Tibial nerve (tissue), 4 donors: Measurements from ENCODE around the gene MRTFA. TPM values are rescaled to one million over a fixed set of nuclear protein-coding genes. Genes with fewer than 3 reads are reported as not detected.

Experiments
- DNase-seq, 2 donors: peaks; one replicate each; pipeline ENCODE4 v3.0.0-alpha.2; 2019; ENCODE audit warnings: low spot score in 2 of 2
- H3K27ac ChIP-seq, 4 donors: fragments of 200-600 bp; sonication (generic) in 3 of 4; one replicate each; pipeline ENCODE4 v1.5.1; 2017 to 2019; ENCODE audit warnings: mild to moderate bottlenecking in 1 of 4
- H3K27me3 ChIP-seq, 2 donors: fragments of 200-600 bp; sonication (generic) in 1 of 2; one replicate each; pipeline versions ENCODE4 v1.5.1 to v1.6.0; 2017 to 2019
- H3K36me3 ChIP-seq, 3 donors: fragments of 200-600 bp; sonication (generic); one replicate each; pipeline ENCODE4 v1.5.1; 2018 to 2019
- H3K4me1 ChIP-seq, 4 donors: fragments of 200-600 bp; sonication (generic) in 3 of 4; one replicate each; pipeline ENCODE4 v1.5.1; 2017 to 2019
- H3K4me3 ChIP-seq, 4 donors: fragments of 200-600 bp; sonication (generic) in 3 of 4; one replicate each; pipeline ENCODE4 v1.5.1; 2017 to 2019; ENCODE audit warnings: mild to moderate bottlenecking in 1 of 4, moderate library complexity in 1 of 4
- H3K9me3 ChIP-seq, 4 donors: fragments of 200-600 bp; sonication (generic) in 3 of 4; one replicate each; pipeline ENCODE4 v1.5.1; 2017 to 2019
- EP300 ChIP-seq, 2 donors: sonication (generic); formaldehyde crosslinking; IDR thresholded peaks; one replicate each; pipeline ENCODE4 v1.6.1; 2017; ENCODE audit warnings: antibody characterized with exemption in 2 of 2, mild to moderate bottlenecking in 1 of 2
- POLR2A ChIP-seq, 2 donors: fragments of 450-650 bp; IDR thresholded peaks; one replicate each; pipeline ENCODE4 v1.6.1; 2017; ENCODE audit warnings: antibody characterized with exemption in 2 of 2, mild to moderate bottlenecking in 2 of 2, moderate library complexity in 2 of 2
- WGBS, 2 donors: methylation state at CpG; one replicate each; pipeline ENCODE4 v1.1.5; 2018; 5-methylcytosine and 5-hydroxymethylcytosine counted together
- total RNA-seq, 4 donors: library from RNA; depleted of rRNA; stranded (reverse); fragments of >200 nt; gene quantifications; one replicate each; pipeline ENCODE4 v1.1.0, GENCODE V29; 2016
- TF ChIP-seq, protein P1 (sequence below), 5 experiments: fragments of 200-600 bp in 3 of 5; fragments of 450-650 bp in 2 of 5; sonication (generic) in 3 of 5; IDR thresholded peaks; one replicate each; pipeline ENCODE4 v1.5.1; 2016 to 2019; ENCODE audit warnings: antibody characterized with exemption in 5 of 5, mild to moderate bottlenecking in 3 of 5, moderate library complexity in 2 of 5

The MRTFA gene
- total RNA-seq, 4 donors from 2014 or later = 69.7 to 119 (median 104) TPM

GRCh38 chr22:40613067-40613466, 23.5 kb downstream of the MRTFA start:
- DNase-seq = no peak
- TF ChIP-seq, protein P1, sequence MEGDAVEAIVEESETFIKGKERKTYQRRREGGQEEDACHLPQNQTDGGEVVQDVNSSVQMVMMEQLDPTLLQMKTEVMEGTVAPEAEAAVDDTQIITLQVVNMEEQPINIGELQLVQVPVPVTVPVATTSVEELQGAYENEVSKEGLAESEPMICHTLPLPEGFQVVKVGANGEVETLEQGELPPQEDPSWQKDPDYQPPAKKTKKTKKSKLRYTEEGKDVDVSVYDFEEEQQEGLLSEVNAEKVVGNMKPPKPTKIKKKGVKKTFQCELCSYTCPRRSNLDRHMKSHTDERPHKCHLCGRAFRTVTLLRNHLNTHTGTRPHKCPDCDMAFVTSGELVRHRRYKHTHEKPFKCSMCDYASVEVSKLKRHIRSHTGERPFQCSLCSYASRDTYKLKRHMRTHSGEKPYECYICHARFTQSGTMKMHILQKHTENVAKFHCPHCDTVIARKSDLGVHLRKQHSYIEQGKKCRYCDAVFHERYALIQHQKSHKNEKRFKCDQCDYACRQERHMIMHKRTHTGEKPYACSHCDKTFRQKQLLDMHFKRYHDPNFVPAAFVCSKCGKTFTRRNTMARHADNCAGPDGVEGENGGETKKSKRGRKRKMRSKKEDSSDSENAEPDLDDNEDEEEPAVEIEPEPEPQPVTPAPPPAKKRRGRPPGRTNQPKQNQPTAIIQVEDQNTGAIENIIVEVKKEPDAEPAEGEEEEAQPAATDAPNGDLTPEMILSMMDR (IDR thresholded peaks at IDR 0.05) = no peak
- TF ChIP-seq POLR2A (IDR thresholded peaks at IDR 0.05) = no peak
- TF ChIP-seq EP300 (IDR thresholded peaks at IDR 0.05) = no peak
- Histone ChIP-seq H3K4me3 (no peak overlapping the region), H3K36me3 (no peaks in the 10 kb centered on the region), H3K27ac (no peak overlapping the region), H3K9me3 (no peaks in the 10 kb centered on the region), H3K4me1 (peaks cover 0 to 28% (median 2%) of the 10 kb centered on the region in 4 donors), H3K27me3 (no peaks in the 10 kb centered on the region)

DNA sequence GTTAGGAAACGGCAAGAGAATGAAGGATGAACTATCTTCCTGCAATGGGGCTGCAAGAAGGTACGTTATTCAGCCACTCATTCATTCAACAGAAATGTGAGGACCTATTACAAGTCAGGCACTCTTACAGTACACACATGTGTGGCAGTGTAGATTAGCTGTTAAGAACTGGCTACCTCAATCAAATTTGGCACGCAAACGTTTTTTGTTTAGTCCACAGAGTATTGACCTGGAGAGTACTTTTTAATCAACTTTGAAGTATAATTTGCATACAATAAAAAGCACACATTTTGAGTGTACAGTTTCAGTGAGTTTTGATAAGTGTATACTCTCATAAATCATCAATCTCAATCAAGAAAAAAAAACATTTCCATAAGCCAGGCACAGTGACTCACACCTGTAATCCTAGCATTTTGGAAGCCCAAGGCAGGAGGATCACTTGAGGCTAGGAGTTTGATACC, 24.2 kb downstream of the MRTFA start:
- H3K4me1 ChIP-seq = peaks cover 0 to 30% (median 2%) of the 10 kb centered on the region in 4 donors
- TF ChIP-seq, protein P1 (IDR thresholded peaks at IDR 0.05) = no peak
- TF ChIP-seq POLR2A (IDR thresholded peaks at IDR 0.05) (no peak), EP300 (IDR thresholded peaks at IDR 0.05) (no peak)
- no peaks in the 10 kb centered on the region for H3K36me3 ChIP-seq
- H3K27ac ChIP-seq = no peak overlapping the region
- DNase-seq = no peak
- H3K27me3 ChIP-seq = no peaks in the 10 kb centered on the region
- 64 to 70% methylated on average over 4 of the region's 4 CpGs for WGBS, 2 donors
- H3K4me3 ChIP-seq = no peak overlapping the region
- no peaks in the 10 kb centered on the region for H3K9me3 ChIP-seq

- DNase-seq = no peak
- TF ChIP-seq, protein P1 (IDR thresholded peaks at IDR 0.05) = no peak
- no peak for TF ChIP-seq EP300 (IDR thresholded peaks at IDR 0.05)
- TF ChIP-seq POLR2A (IDR thresholded peaks at IDR 0.05) = no peak
- no peak overlapping the region for H3K27ac ChIP-seq
- no peaks in the 10 kb centered on the region for H3K36me3 ChIP-seq
- no peak overlapping the region for H3K4me3 ChIP-seq
- H3K9me3 ChIP-seq = no peaks in the 10 kb centered on the region
- H3K4me1 ChIP-seq = peaks cover 0 to 37% (median 2%) of the 10 kb centered on the region in 4 donors
- no peaks in the 10 kb centered on the region for H3K27me3 ChIP-seq
Observed at GRCh38 chr22:40611606-40612005, 24.9 kb downstream of the MRTFA start.

- Histone ChIP-seq H3K27me3 (no peaks in the 10 kb centered on the region), H3K27ac (no peak overlapping the region), H3K4me3 (no peak overlapping the region), H3K9me3 (no peaks in the 10 kb centered on the region), H3K4me1 (peaks cover 0 to 49% (median 2%) of the 10 kb centered on the region in 4 donors), H3K36me3 (no peaks in the 10 kb centered on the region)
- DNase-seq = no peak
- TF ChIP-seq POLR2A (IDR thresholded peaks at IDR 0.05) (no peak), EP300 (IDR thresholded peaks at IDR 0.05) (no peak)
- TF ChIP-seq, protein P1 (IDR thresholded peaks at IDR 0.05) = no peak
- WGBS, 2 donors = 100% methylated on average over 1 of the region's 1 CpG
Observed at GRCh38 chr22:40610329-40610850, 26.1 kb downstream of the MRTFA start.

DNA sequence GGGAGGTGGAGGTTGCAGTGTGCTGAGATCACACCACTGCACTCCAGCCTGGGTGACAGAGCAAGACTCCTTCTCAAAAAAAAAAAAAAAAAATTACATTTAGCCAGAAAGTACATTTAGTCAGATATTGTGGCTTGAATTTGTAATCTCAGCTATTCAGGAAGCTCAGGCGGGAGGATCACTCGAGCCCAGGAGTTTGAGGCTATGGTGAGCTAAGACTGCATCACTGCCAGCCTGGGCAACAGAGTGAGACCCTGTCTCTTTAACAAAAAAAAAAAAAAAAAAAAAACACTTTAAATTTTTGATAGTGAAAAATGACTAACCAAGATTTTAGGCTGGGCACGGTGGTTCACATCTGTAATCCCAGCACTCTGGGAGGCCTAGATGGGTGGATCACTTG, 27.3 kb downstream of the MRTFA start:
- H3K4me1 ChIP-seq = peaks cover 0 to 52% (median 2%) of the 10 kb centered on the region in 4 donors
- TF ChIP-seq, protein P1 (IDR thresholded peaks at IDR 0.05) = no peak
- TF ChIP-seq POLR2A (IDR thresholded peaks at IDR 0.05) (no peak), EP300 (IDR thresholded peaks at IDR 0.05) (no peak)
- WGBS, 2 donors = 64 to 76% methylated on average over 3 of the region's 3 CpGs
- no peak overlapping the region for H3K27ac ChIP-seq
- no peak for DNase-seq
- no peaks in the 10 kb centered on the region for H3K27me3 ChIP-seq
- no peaks in the 10 kb centered on the region for H3K36me3 ChIP-seq
- no peak overlapping the region for H3K4me3 ChIP-seq
- no peaks in the 10 kb centered on the region for H3K9me3 ChIP-seq
